Caco-2 (cell line): Measurements from ENCODE around the gene TM4SF1. TPM values are rescaled to one million over a fixed set of nuclear protein-coding genes. Genes with fewer than 3 reads are reported as not detected.

Source experiments
- BruUV-seq: library from RNA; stranded (reverse); fragments of 400-500 nt; replicated peaks from 2 replicates; lab custom pipeline; 2021; lab: Mats Ljungman, UMichigan
- CTCF ChIA-PET: fragments of 300-600 bp; sonication (Branson Sonifier 250); formaldehyde crosslinking; loops from one replicate; lab custom pipeline; 2022; ENCODE audit warnings: antibody characterized with exemption; lab: Charles Lee
- POLR2A ChIA-PET: fragments of 300-600 bp; sonication (Branson Sonifier 250); formaldehyde crosslinking; loops from one replicate; lab custom pipeline; 2022; ENCODE audit warnings: antibody characterized with exemption; lab: Charles Lee
- DNase-seq, 2 experiments: peaks; one replicate each; pipeline versions ENCODE4 v3.0.0 to v3.0.0-alpha.2; 2020 to 2022
- H3K27me3 ChIP-seq: replicated peaks from 2 replicates; pipeline ENCODE4 v1.6.0; 2011; ENCODE audit warnings: low read length; ENCODE audit not compliant: control insufficient read depth, insufficient read depth
- H3K36me3 ChIP-seq: 2 replicates; pipeline ENCODE4 v1.5.1; 2011; ENCODE audit warnings: low read length; ENCODE audit not compliant: control insufficient read depth, insufficient read depth
- H3K4me1 ChIP-seq: fragments of 250-450 bp; sonication (Bioruptor Pico); 2 replicates; pipeline ENCODE4 v1.5.1; 2020; ENCODE audit warnings: mild to moderate bottlenecking
- H3K4me3 ChIP-seq: 2 replicates; pipeline ENCODE4 v1.5.1; 2011; ENCODE audit warnings: low read depth, mild to moderate bottlenecking, control low read depth, low read length
- H3K9me3 ChIP-seq: fragments of 250-450 bp; sonication (Bioruptor Pico); 2 replicates; pipeline ENCODE4 v1.5.1; 2020; ENCODE audit warnings: mild to moderate bottlenecking, moderate library complexity
- H3K27ac Mint-ChIP-seq: one replicate; pipeline ENCODE4 v1.8.0; 2022; ENCODE audit warnings: mixed read lengths; ENCODE audit not compliant: unreplicated experiment
- H3K27me3 Mint-ChIP-seq: one replicate; pipeline ENCODE4 v1.8.0; 2022; ENCODE audit warnings: mixed read lengths; ENCODE audit not compliant: insufficient read depth, unreplicated experiment
- H3K36me3 Mint-ChIP-seq: one replicate; pipeline ENCODE4 v1.8.0; 2022; ENCODE audit warnings: mild to moderate bottlenecking, mixed read lengths; ENCODE audit not compliant: insufficient read depth, unreplicated experiment
- H3K4me1 Mint-ChIP-seq: one replicate; pipeline ENCODE4 v1.8.0; 2022; ENCODE audit warnings: low read depth, mixed read lengths; ENCODE audit not compliant: unreplicated experiment
- H3K4me3 Mint-ChIP-seq: one replicate; pipeline ENCODE4 v1.8.0; 2022; ENCODE audit warnings: mild to moderate bottlenecking, moderate library complexity, mixed read lengths; ENCODE audit not compliant: unreplicated experiment
- H3K9me3 Mint-ChIP-seq: one replicate; pipeline ENCODE4 v1.8.0; 2022; ENCODE audit warnings: mixed read lengths; ENCODE audit not compliant: unreplicated experiment
- intact Hi-C: fragments of 100-400 bp; cut with micrococcal nuclease; formaldehyde crosslinking; loops from one replicate; pipeline ENCODE4 v1.10.0; 2022; ENCODE audit not compliant: unreplicated experiment
- total RNA-seq: library from RNA; stranded (reverse); gene quantifications from 2 replicates; pipeline ENCODE4 v1.2.3, GENCODE V29; 2022
- TF ChIP-seq, protein P1 (sequence below), 2 experiments: fragments of 200-600 bp in 1 of 2; IDR thresholded peaks; 1 replicate in 1 of 2; 2 replicates in 1 of 2; pipeline versions ENCODE4 v1.5.1 to v1.8.0; 2011 to 2022; ENCODE audit warnings: antibody characterized with exemption in 1 of 2, control low read depth in 1 of 2, inconsistent platforms in 1 of 2, low read depth in 1 of 2, low read length in 1 of 2, mild to moderate bottlenecking in 1 of 2, moderate library complexity in 1 of 2; ENCODE audit not compliant: insufficient read depth in 1 of 2, severe bottlenecking in 1 of 2, unreplicated experiment in 1 of 2

Gene TM4SF1
- total RNA-seq, 1 experiment from 2014 or later = 49.2 TPM

DNA sequence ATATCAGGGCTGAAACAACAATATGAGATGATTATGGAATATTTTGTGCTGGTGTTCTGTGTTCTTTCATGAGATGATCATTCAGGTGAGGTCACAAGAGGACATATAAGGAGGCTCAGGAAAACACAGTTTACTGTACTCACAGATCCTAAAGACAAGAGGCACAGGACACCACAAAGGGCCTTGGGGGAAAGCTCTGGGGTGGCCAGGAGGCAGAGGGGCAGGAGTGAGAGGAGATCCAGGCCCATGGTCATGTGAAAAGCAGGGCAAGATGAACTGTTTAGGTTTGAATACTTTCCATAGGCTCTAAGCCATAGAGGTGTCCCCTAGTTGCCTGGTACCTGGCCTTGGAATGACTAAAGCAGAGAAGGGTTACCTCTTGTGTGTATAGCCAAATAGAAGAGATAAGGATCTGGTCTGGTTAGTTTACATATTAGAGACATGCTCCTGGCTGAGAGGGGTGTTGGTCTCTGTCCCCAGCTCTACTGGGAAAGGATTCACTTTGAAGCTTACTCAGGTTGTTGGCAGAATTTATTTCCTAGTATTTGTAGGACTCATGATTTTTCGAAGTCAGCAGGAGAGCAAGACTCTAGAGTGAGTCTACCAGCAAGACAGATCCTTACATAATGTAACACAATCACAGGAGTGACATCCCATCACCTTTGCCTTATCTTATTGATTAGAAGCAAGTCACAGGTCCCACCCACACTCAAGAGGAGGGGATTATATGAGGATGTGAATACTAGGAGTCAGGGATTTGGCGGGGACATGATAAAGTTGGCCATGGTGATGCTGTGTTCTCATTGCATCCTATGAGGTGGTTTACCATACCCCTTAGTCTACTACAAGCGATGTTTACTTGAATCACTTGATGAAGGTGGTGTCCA lies 11.3 kb upstream of the TM4SF1 start:
- Histone ChIP-seq H3K9me3 (peaks cover 10% of the 10 kb centered on the region), H3K4me1 (peaks cover 54% of the 10 kb centered on the region), H3K27me3 (no peaks in the 10 kb centered on the region), H3K4me3 (no peak overlapping the region), H3K36me3 (no peaks in the 10 kb centered on the region)
- BruUV-seq = TSS peak; percentile 19
- TF ChIP-seq, protein P1, sequence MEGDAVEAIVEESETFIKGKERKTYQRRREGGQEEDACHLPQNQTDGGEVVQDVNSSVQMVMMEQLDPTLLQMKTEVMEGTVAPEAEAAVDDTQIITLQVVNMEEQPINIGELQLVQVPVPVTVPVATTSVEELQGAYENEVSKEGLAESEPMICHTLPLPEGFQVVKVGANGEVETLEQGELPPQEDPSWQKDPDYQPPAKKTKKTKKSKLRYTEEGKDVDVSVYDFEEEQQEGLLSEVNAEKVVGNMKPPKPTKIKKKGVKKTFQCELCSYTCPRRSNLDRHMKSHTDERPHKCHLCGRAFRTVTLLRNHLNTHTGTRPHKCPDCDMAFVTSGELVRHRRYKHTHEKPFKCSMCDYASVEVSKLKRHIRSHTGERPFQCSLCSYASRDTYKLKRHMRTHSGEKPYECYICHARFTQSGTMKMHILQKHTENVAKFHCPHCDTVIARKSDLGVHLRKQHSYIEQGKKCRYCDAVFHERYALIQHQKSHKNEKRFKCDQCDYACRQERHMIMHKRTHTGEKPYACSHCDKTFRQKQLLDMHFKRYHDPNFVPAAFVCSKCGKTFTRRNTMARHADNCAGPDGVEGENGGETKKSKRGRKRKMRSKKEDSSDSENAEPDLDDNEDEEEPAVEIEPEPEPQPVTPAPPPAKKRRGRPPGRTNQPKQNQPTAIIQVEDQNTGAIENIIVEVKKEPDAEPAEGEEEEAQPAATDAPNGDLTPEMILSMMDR (IDR thresholded peaks at IDR 0.05; ENCODE audit: insufficient read depth in 1 of 2, low read depth in 1 of 2, low read length in 1 of 2, severe bottlenecking in 1 of 2, unreplicated experiment in 1 of 2) = no peak
- intact Hi-C loops = loop anchor here (1.0 to 5.0 kb wide), 2 partner anchors 36 to 261 kb away; partner anchors contain the start of gene HPS3
- H3K4me1 Mint-ChIP-seq = peaks cover 52% of the 10 kb centered on the region
- peaks cover 25% of the 10 kb centered on the region for H3K36me3 Mint-ChIP-seq
- no peaks in the 10 kb centered on the region for H3K9me3 Mint-ChIP-seq
- H3K27me3 Mint-ChIP-seq = no peaks in the 10 kb centered on the region
- ChIA-PET POLR2A (interaction anchor here (1.0 kb wide), 1 partner anchor 11 kb away, joined by 5 read pairs; the partner anchor contains the start of gene TM4SF1), CTCF (no interaction called here)
- peak overlapping the region; percentile 58 for H3K4me3 Mint-ChIP-seq
- DNase-seq = peak in 1 of 2 experiments; percentile 51
- peak overlapping the region; percentile 95 for H3K27ac Mint-ChIP-seq

DNA sequence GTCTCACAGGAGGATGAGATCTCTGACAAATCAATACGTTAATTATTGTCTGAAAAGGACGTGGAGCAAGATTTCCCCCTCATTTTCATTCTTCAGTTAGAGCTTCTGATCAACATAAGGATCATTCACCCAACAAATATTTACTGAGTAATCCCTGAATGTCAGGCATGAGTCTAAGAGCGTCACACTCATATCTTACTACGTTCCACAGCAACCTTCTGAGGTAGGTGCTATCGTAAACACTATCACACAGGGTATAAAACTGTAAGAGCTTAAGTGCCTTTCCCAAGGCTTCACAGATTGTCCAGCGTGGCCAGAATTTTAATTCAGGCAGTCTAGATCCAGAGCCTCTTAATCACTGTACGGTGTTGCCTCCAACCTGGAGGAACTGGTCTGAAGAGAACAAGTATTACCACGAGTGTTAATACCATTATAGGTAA lies 10.6 kb upstream of the TM4SF1 start:
- H3K36me3 ChIP-seq = no peaks in the 10 kb centered on the region
- peak overlapping the region; percentile 95 for H3K27ac Mint-ChIP-seq
- no peak overlapping the region for H3K4me3 ChIP-seq
- no peaks in the 10 kb centered on the region for H3K9me3 Mint-ChIP-seq
- no peaks in the 10 kb centered on the region for H3K27me3 ChIP-seq
- H3K36me3 Mint-ChIP-seq = peaks cover 25% of the 10 kb centered on the region
- H3K4me3 Mint-ChIP-seq = peak overlapping the region; percentile 58
- H3K4me1 ChIP-seq = peaks cover 62% of the 10 kb centered on the region
- TF ChIP-seq, protein P1 (IDR thresholded peaks at IDR 0.05; ENCODE audit: insufficient read depth in 1 of 2, low read depth in 1 of 2, low read length in 1 of 2, severe bottlenecking in 1 of 2, unreplicated experiment in 1 of 2) = no peak
- H3K27me3 Mint-ChIP-seq = no peaks in the 10 kb centered on the region
- ChIA-PET CTCF (interaction anchor here (0.9 kb wide), 1 partner anchor 13 kb away, joined by 3 read pairs; no protein-coding TSS in a partner anchor), POLR2A (no interaction called here)
- no TSS peak for BruUV-seq
- DNase-seq = no peak
- intact Hi-C loops = loop anchor here (1.0 to 5.0 kb wide), 2 partner anchors 36 to 261 kb away; partner anchors contain the start of gene HPS3
- H3K4me1 Mint-ChIP-seq = peaks cover 53% of the 10 kb centered on the region
- H3K9me3 ChIP-seq = peaks cover 10% of the 10 kb centered on the region

DNA sequence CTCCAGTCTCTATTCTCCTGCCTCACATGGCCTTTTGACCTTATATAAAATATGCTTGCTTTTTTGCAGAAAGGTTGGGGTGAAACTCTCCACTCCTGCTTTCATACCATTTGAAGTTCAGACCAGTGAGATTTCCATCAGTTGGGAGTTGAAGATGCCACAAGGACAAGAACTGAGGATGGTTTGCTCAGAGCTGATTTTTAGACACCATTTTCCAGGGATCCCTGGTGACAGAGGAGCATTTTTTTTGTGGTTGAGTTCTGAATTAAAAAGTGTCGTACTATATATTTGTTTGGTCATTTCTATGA lies 8.8 kb upstream of the TM4SF1 start:
- DNase-seq = no peak
- Mint-ChIP-seq H3K4me1 (peaks cover 60% of the 10 kb centered on the region), H3K4me3 (peak overlapping the region; percentile 57), H3K9me3 (no peaks in the 10 kb centered on the region), H3K36me3 (peaks cover 30% of the 10 kb centered on the region), H3K27me3 (no peaks in the 10 kb centered on the region), H3K27ac (peak overlapping the region; percentile 95)
- intact Hi-C loops = loop anchor here (2.0 to 5.0 kb wide), 2 partner anchors 45 to 259 kb away; partner anchors contain the start of gene HPS3
- CTCF ChIA-PET = no interaction called here
- POLR2A ChIA-PET = no interaction called here
- no peaks in the 10 kb centered on the region for H3K36me3 ChIP-seq
- H3K27me3 ChIP-seq = no peaks in the 10 kb centered on the region
- H3K4me1 ChIP-seq = peaks cover 79% of the 10 kb centered on the region
- BruUV-seq = TSS peak; percentile 98
- TF ChIP-seq, protein P1 (IDR thresholded peaks at IDR 0.05; ENCODE audit: insufficient read depth in 1 of 2, low read depth in 1 of 2, low read length in 1 of 2, severe bottlenecking in 1 of 2, unreplicated experiment in 1 of 2) = no peak
- H3K4me3 ChIP-seq = no peak overlapping the region
- peaks cover 10% of the 10 kb centered on the region for H3K9me3 ChIP-seq
